ENCODE data around the gene PACS1. TPM values are rescaled to one million over a fixed set of nuclear protein-coding genes. Genes with fewer than 3 reads are reported as not detected.
A peak's percentile ranks its signal among the peaks of the same experiment; 100 is the strongest.

PACS1 gene
- total and polyA plus RNA-seq, 7 experiments from 2014 or later, result 48.0 to 314 (median 210) TPM

DNA sequence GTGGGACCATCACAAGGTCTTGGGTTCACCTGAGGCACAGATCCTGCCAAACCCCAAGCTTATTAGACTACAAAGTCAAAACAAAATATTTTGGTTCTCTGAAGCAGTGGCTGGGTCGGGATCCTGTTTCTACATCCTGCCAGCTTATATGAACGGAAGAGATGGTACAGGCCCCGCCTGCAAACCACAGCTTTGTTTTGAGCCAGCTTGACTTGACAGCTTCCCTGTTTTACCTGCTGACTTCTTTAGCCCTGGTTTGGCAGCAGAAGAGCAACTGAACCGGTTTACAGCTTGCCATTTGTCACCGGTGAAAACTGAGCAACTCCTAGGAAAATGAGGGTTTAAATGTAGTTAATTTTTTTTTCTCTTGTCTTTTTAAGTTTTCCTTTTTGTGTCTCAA, 11.4 kb downstream of the PACS1 start:
- Histone ChIP-seq H3K4me1 (ENCODE audit: control insufficient read depth in 2 of 2, insufficient read depth in 2 of 2, low read length in 2 of 2) (peaks cover 56 to 77% of the 10 kb centered on the region in 2 donors), H3K9me3 (ENCODE audit: control insufficient read depth in 2 of 3, low read length in 3 of 3) (no peaks in the 10 kb centered on the region), H3K27ac (ENCODE audit: low read depth, low read length) (peak overlapping the region; percentile 80), H3K36me3 (ENCODE audit: control insufficient read depth in 2 of 3, insufficient read depth in 3 of 3, low read length in 3 of 3) (peaks cover 0 to 14% (median 0%) of the 10 kb centered on the region in 3 experiments), H3K27me3 (ENCODE audit: control insufficient read depth in 2 of 2, insufficient read depth in 2 of 2, low read length in 2 of 2) (no peaks in the 10 kb centered on the region), H3K4me3 (ENCODE audit: low read length) (peak overlapping the region; percentile 38)
- Mint-ChIP-seq H3K27ac (peak overlapping the region; percentile 93 to 100 (median 98)), H3K9me3 (no peaks in the 10 kb centered on the region), H3K4me1 (peaks cover 62 to 98% (median 86%) of the 10 kb centered on the region in 7 donors), H3K4me3 (peak overlapping the region; percentile 61 to 95 (median 89)), H3K36me3 (peaks cover 0 to 26% (median 18%) of the 10 kb centered on the region in 5 donors), H3K27me3 (no peaks in the 10 kb centered on the region)
- POLR2A ChIA-PET, result interaction anchor here (0.6 to 7.9 kb wide), 22 partner anchors 9 to 605 kb away, joined by 3 to 139 read pairs (median 5); partner anchors contain the start of genes CFL1, MALAT1, MUS81 and PACS1
- intact Hi-C loops (cut with micrococcal nuclease), result loop anchor here (1.0 to 2.0 kb wide), 6 partner anchors 9 to 53 kb away; no protein-coding TSS in a partner anchor
- CTCF ChIA-PET, result interaction anchor here (0.6 to 5.8 kb wide), 13 partner anchors 8 to 357 kb away, joined by 3 to 67 read pairs (median 5); partner anchors contain the start of genes MRPL11, PACS1 and SF3B2
- ATAC-seq, result peak; percentile 98
- DNase-seq, result peak; percentile 38 to 91 (median 86)

DNA sequence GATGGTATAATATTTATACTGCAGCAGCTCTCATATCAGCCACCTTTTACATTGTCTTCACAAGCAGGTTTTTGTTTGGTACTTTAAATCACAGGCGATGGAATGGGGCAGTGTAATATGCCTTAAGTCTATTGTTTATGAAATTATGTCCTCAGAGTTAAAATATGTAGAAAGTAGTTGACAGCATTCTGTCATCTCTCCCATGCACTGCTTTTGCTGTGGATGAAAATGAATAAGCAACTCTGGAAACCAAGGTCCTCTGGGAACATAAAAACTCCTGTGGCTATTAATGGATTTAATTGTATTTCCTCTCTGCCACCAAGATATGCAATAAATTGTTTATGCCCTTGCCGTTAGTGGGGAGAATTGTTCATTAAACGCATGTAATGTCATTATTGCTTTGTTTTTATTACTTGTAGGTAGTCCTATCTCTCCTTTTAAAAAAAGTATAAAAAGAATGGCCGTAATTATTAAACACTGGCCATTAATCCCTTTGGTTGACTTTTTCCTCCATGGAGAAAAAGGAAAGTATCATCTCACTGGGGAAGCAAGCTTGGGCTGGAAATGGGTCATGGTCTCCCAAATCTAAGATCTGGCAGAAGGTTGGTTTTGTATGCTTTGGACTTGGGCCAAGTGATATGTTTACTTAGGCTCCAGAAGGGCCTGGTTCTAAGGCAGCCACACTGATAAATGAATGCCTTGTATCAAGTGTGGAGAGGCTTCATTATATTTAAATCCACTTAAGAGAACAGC, 13.1 kb downstream of the PACS1 start:
- ATAC-seq (no peak), DNase-seq (no peak)
- H3K4me3 Mint-ChIP-seq, result peak overlapping the region in 9 of 10 donors; percentile 1 to 86 (median 74)
- peaks cover 59 to 86% of the 10 kb centered on the region in 2 donors for H3K4me1 ChIP-seq (ENCODE audit: control insufficient read depth in 2 of 2, insufficient read depth in 2 of 2, low read length in 2 of 2)
- H3K9me3 Mint-ChIP-seq, result no peaks in the 10 kb centered on the region
- H3K9me3 ChIP-seq (ENCODE audit: control insufficient read depth in 2 of 3, low read length in 3 of 3), result no peaks in the 10 kb centered on the region
- POLR2A ChIA-PET, result interaction anchor here (0.6 to 7.9 kb wide), 7 partner anchors 8 to 35 kb away, joined by 3 to 139 read pairs (median 9); partner anchors contain the start of gene PACS1
- no peak overlapping the region for H3K4me3 ChIP-seq (ENCODE audit: low read length)
- intact Hi-C loops (cut with micrococcal nuclease), result no loop called here
- CTCF ChIA-PET, result interaction anchor here (0.9 to 5.8 kb wide), 3 partner anchors 9 to 28 kb away, joined by 3 to 67 read pairs (median 3); partner anchors contain the start of gene PACS1
- peak overlapping the region; percentile 37 for H3K27ac ChIP-seq (ENCODE audit: low read depth, low read length)
- peaks cover 68 to 98% (median 88%) of the 10 kb centered on the region in 7 donors for H3K4me1 Mint-ChIP-seq
- no peaks in the 10 kb centered on the region for H3K27me3 Mint-ChIP-seq
- peaks cover 0 to 14% (median 13%) of the 10 kb centered on the region in 5 donors for H3K36me3 Mint-ChIP-seq
- peaks cover 0 to 3% (median 0%) of the 10 kb centered on the region in 3 experiments for H3K36me3 ChIP-seq (ENCODE audit: control insufficient read depth in 2 of 3, insufficient read depth in 3 of 3, low read length in 3 of 3)
- no peaks in the 10 kb centered on the region for H3K27me3 ChIP-seq (ENCODE audit: control insufficient read depth in 2 of 2, insufficient read depth in 2 of 2, low read length in 2 of 2)
- peak overlapping the region; percentile 30 to 100 (median 97) for H3K27ac Mint-ChIP-seq

DNA sequence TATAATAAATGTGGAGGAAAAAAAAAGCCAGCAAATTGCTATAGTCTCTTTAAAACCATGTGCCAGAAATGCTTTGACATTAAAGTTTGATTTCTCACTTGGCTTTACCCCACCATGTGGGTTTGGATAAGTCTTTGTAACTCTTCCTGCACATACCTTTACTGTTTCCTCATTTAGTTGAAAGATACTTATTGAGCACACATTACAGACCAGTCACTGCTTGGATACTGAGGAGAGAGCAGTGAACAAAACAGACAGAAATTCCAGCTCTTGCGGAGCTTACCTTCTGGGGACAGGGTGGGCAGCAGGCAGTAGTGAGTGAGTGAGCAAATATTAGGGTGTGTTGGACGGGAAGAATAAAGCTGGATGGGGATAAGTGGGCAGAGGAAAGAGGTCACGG, 13.7 kb downstream of the PACS1 start:
- H3K9me3 ChIP-seq (ENCODE audit: control insufficient read depth in 2 of 3, low read length in 3 of 3), result no peaks in the 10 kb centered on the region
- peak overlapping the region in 9 of 10 donors; percentile 70 to 86 (median 74) for H3K4me3 Mint-ChIP-seq
- H3K27ac Mint-ChIP-seq, result peak overlapping the region in 8 of 9 donors; percentile 82 to 100 (median 98)
- H3K4me1 ChIP-seq (ENCODE audit: control insufficient read depth in 2 of 2, insufficient read depth in 2 of 2, low read length in 2 of 2), result peaks cover 59 to 85% of the 10 kb centered on the region in 2 donors
- ATAC-seq, result no peak
- peaks cover 0 to 13% (median 11%) of the 10 kb centered on the region in 5 donors for H3K36me3 Mint-ChIP-seq
- H3K27me3 ChIP-seq (ENCODE audit: control insufficient read depth in 2 of 2, insufficient read depth in 2 of 2, low read length in 2 of 2), result no peaks in the 10 kb centered on the region
- H3K4me1 Mint-ChIP-seq, result peaks cover 67 to 98% (median 88%) of the 10 kb centered on the region in 7 donors
- ChIA-PET POLR2A (interaction anchor here (0.8 to 7.9 kb wide), 6 partner anchors 12 to 35 kb away, joined by 3 to 139 read pairs (median 6); partner anchors contain the start of gene PACS1), CTCF (interaction anchor here (0.9 to 5.8 kb wide), 3 partner anchors 10 to 28 kb away, joined by 3 to 67 read pairs (median 3); partner anchors contain the start of gene PACS1)
- DNase-seq, result no peak
- H3K36me3 ChIP-seq (ENCODE audit: control insufficient read depth in 2 of 3, insufficient read depth in 3 of 3, low read length in 3 of 3), result no peaks in the 10 kb centered on the region
- H3K27me3 Mint-ChIP-seq, result no peaks in the 10 kb centered on the region
- no peaks in the 10 kb centered on the region for H3K9me3 Mint-ChIP-seq
- H3K27ac ChIP-seq (ENCODE audit: low read depth, low read length), result peak overlapping the region; percentile 37
- intact Hi-C loops (cut with micrococcal nuclease), result no loop called here
- H3K4me3 ChIP-seq (ENCODE audit: low read length), result no peak overlapping the region

DNA sequence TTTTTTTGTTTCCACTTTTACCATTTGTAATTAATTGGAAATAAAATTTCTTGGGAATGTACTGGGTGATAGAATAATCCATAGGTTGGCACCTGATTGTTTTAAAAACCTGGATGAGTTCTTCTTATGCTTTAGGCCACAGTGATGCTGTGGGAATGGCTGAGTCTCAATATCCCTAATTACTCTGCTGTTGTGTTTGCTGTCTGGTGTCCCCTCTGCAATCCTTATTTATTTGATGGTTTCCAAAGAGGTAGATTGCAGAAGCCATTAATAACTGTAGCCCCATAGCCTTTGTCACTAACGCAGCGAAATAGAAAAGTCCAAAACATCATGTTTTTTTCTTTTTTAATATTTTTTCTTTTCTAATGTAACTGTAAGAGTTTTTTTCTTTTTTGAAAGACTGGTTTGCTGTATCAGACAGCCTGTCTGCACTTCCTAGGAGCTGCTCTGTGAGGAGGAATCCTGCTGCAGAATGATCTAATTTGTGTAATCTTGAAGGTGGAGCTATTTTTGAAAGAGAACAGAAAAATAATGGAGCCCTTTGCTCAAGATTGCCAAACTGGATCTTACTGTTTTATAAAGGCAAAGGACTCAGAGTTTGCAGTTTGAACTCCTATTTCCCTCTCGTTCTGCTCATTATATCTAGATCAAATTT, 14.9 kb downstream of the PACS1 start:
- intact Hi-C loops (cut with micrococcal nuclease), result no loop called here
- CTCF ChIA-PET, result interaction anchor here (5.8 kb wide), 1 partner anchor 16 kb away, joined by 67 read pairs; the partner anchor contains the start of gene PACS1
- peak overlapping the region in 9 of 10 donors; percentile 2 to 86 (median 74) for H3K4me3 Mint-ChIP-seq
- ATAC-seq (no peak), DNase-seq (no peak)
- Histone ChIP-seq H3K27ac (ENCODE audit: low read depth, low read length) (peak overlapping the region; percentile 37), H3K4me1 (ENCODE audit: control insufficient read depth in 2 of 2, insufficient read depth in 2 of 2, low read length in 2 of 2) (peaks cover 52 to 83% of the 10 kb centered on the region in 2 donors), H3K27me3 (ENCODE audit: control insufficient read depth in 2 of 2, insufficient read depth in 2 of 2, low read length in 2 of 2) (no peaks in the 10 kb centered on the region), H3K36me3 (ENCODE audit: control insufficient read depth in 2 of 3, insufficient read depth in 3 of 3, low read length in 3 of 3) (no peaks in the 10 kb centered on the region), H3K4me3 (ENCODE audit: low read length) (no peak overlapping the region), H3K9me3 (ENCODE audit: control insufficient read depth in 2 of 3, low read length in 3 of 3) (no peaks in the 10 kb centered on the region)
- peaks cover 57 to 97% (median 85%) of the 10 kb centered on the region in 7 donors for H3K4me1 Mint-ChIP-seq
- H3K27me3 Mint-ChIP-seq, result no peaks in the 10 kb centered on the region
- H3K36me3 Mint-ChIP-seq, result peaks cover 0 to 12% (median 9%) of the 10 kb centered on the region in 5 donors
- peak overlapping the region in 8 of 9 donors; percentile 82 to 100 (median 98) for H3K27ac Mint-ChIP-seq
- POLR2A ChIA-PET, result interaction anchor here (0.8 to 7.9 kb wide), 7 partner anchors 9 to 31 kb away, joined by 3 to 139 read pairs (median 4); partner anchors contain the start of gene PACS1
- no peaks in the 10 kb centered on the region for H3K9me3 Mint-ChIP-seq

DNA sequence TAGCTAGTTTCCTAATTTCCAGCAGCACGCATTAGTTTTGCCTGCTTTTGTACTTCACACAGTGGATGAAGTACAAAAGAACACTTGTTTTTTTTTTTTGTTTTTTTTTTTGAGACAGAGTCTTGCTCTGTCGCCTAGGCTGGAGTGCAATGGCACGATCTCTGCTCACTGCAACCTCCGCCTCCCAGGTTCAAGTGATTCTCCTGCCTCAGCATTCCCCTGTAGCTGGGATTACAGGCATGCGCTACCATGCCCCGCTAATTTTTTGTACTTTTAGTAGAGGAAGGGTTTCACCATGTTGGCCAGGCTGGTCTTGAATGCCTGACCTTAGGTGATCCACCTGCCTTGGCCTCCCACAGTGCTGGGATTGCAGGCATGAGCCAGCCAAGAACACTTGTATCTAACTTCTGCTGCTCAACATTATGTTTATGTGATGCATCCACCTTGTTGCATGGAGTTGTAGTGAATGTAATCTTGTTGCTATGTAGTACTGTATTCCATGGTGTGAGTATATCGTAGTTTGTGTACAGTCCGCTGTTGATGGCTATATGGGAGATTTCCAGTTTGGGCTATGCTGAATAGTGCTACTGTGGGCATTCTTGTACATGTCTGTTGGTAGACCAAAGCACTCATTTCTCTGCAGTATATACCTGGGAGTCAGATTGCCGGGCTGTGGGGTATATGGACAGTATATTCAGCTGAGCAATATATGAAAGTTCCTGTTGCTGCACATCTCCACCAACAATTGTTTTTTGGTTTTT, 17.3 kb downstream of the PACS1 start:
- Mint-ChIP-seq H3K4me3 (peak overlapping the region in 9 of 10 donors; percentile 37 to 78 (median 62)), H3K27ac (peak overlapping the region in 8 of 9 donors; percentile 75 to 97 (median 85)), H3K27me3 (no peaks in the 10 kb centered on the region), H3K4me1 (peaks cover 33 to 87% (median 69%) of the 10 kb centered on the region in 7 donors), H3K9me3 (no peaks in the 10 kb centered on the region), H3K36me3 (peaks cover 0 to 20% (median 12%) of the 10 kb centered on the region in 5 donors)
- no peaks in the 10 kb centered on the region for H3K36me3 ChIP-seq (ENCODE audit: control insufficient read depth in 2 of 3, insufficient read depth in 3 of 3, low read length in 3 of 3)
- H3K4me1 ChIP-seq (ENCODE audit: control insufficient read depth in 2 of 2, insufficient read depth in 2 of 2, low read length in 2 of 2), result peaks cover 30 to 71% of the 10 kb centered on the region in 2 donors
- ChIA-PET CTCF (no interaction called here), POLR2A (interaction anchor here (0.6 to 2.6 kb wide), 5 partner anchors 10 to 34 kb away, joined by 3 to 12 read pairs (median 4); no protein-coding TSS in a partner anchor)
- H3K27ac ChIP-seq (ENCODE audit: low read depth, low read length), result peak overlapping the region; percentile 32
- H3K4me3 ChIP-seq (ENCODE audit: low read length), result no peak overlapping the region
- H3K27me3 ChIP-seq (ENCODE audit: control insufficient read depth in 2 of 2, insufficient read depth in 2 of 2, low read length in 2 of 2), result no peaks in the 10 kb centered on the region
- intact Hi-C loops (cut with micrococcal nuclease), result no loop called here
- DNase-seq, result no peak
- H3K9me3 ChIP-seq (ENCODE audit: control insufficient read depth in 2 of 3, low read length in 3 of 3), result no peaks in the 10 kb centered on the region
- ATAC-seq, result no peak

Measured in naive thymus-derived CD4-positive, alpha-beta T cell (primary cell).